ENCODE measurements around the gene IMP3. TPM values are rescaled to one million over a fixed set of nuclear protein-coding genes. Genes with fewer than 3 reads are reported as not detected.
A peak's percentile ranks its signal among the peaks of the same experiment; 100 is the strongest.

Gene IMP3
- total and polyA plus RNA-seq, 9 of the 15 experiments (the other 6 are each of a cell fraction or from before 2014, with no cell fraction given), result 14.5 to 160 (median 74.4) TPM

DNA sequence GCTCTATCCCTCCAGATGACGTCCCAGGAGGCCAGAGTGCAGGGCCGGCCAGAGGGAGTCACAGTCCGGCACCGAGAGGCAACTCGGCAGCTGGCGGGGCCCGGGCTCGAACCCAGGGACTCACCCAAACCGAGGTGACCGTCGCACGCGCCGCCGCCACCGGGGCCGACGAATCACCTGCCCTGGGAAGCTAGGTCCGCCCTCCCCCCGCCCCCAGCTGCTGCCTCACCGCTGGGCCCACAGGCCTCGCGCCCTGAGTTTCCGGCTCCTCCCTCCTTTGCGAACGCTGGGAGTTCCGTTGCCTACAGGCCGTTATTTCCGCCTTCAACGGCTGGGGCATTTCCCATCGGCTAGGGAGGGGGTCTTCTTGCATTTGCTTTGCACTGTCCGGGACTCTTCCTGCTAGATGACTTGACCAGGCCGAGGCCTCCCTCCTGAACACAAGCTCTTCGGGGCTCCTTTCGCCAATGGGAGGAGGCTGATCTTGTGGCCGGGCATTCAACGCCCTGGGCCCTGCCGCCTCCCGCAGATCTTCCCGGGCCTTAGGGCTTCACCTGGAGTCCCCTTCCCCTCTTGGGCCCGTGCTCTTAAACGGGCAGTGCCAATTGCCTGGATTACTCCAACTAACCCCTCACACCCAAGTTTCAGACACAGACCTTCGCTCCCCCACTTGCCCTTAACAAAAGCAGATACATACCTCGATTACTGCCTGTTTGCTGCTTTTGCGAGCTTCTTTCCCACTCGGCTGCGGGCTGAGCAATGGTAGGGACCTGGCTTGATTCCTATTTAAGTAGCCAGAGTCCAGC is 14.3 kb downstream of the IMP3 start, which contains the start of gene SNUPN (continued):
- TF ChIP-seq SAP30 (IDR thresholded peaks at IDR 0.05; ENCODE audit: borderline replicate concordance, insufficient read depth, low read depth, low read length, poor library complexity, severe bottlenecking) (no peak), ZNF165 (CRISPR knock-in tag; IDR thresholded peaks at IDR 0.05; ENCODE audit: borderline replicate concordance) (no peak), L3MBTL2 (IDR thresholded peaks at IDR 0.05) (peak; percentile 79), RERE (CRISPR knock-in tag; IDR thresholded peaks at IDR 0.05; ENCODE audit: borderline replicate concordance) (no peak), ZNF764 (CRISPR knock-in tag; IDR thresholded peaks at IDR 0.05; ENCODE audit: low read depth) (no peak; the same call in 1 of the 2 replicates), RBM14 (IDR thresholded peaks at IDR 0.05; ENCODE audit: borderline replicate concordance, insufficient read depth, low read depth, low read length) (0 out of 2 replicates have a peak, but pooled peaks have one; percentile 18), IRF9 (tag; IDR thresholded peaks at IDR 0.05) (no peak), CTBP1 (IDR thresholded peaks at IDR 0.05; ENCODE audit: borderline replicate concordance) (peak; percentile 73), MEF2A (IDR thresholded peaks at IDR 0.05; ENCODE audit: control insufficient read depth, low read depth, low read length) (no peak), HMG20A (CRISPR knock-in tag; conservative IDR thresholded peaks at IDR 0.05) (no peak)
- TF ChIP-seq, protein P1, sequence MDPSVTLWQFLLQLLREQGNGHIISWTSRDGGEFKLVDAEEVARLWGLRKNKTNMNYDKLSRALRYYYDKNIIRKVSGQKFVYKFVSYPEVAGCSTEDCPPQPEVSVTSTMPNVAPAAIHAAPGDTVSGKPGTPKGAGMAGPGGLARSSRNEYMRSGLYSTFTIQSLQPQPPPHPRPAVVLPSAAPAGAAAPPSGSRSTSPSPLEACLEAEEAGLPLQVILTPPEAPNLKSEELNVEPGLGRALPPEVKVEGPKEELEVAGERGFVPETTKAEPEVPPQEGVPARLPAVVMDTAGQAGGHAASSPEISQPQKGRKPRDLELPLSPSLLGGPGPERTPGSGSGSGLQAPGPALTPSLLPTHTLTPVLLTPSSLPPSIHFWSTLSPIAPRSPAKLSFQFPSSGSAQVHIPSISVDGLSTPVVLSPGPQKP (CRISPR knock-in tag; IDR thresholded peaks at IDR 0.05), result no peak
- TF ChIP-seq, protein P2, sequence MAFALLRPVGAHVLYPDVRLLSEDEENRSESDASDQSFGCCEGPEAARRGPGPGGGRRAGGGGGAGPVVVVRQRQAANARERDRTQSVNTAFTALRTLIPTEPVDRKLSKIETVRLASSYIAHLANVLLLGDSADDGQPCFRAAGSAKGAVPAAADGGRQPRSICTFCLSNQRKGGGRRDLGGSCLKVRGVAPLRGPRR (CRISPR knock-in tag; IDR thresholded peaks at IDR 0.05), result 0 out of 2 replicates have a peak, but pooled peaks have one; percentile 34
- TF ChIP-seq, protein P3, sequence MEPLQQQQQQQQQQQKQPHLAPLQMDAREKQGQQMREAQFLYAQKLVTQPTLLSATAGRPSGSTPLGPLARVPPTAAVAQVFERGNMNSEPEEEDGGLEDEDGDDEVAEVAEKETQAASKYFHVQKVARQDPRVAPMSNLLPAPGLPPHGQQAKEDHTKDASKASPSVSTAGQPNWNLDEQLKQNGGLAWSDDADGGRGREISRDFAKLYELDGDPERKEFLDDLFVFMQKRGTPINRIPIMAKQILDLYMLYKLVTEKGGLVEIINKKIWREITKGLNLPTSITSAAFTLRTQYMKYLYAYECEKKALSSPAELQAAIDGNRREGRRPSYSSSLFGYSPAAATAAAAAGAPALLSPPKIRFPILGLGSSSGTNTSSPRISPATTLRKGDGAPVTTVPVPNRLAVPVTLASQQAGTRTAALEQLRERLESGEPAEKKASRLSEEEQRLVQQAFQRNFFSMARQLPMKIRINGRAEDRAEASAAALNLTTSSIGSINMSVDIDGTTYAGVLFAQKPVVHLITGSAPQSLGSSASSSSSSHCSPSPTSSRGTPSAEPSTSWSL (CRISPR knock-in tag; IDR thresholded peaks at IDR 0.05; ENCODE audit: borderline replicate concordance), result no peak
- TF ChIP-seq, protein P4, sequence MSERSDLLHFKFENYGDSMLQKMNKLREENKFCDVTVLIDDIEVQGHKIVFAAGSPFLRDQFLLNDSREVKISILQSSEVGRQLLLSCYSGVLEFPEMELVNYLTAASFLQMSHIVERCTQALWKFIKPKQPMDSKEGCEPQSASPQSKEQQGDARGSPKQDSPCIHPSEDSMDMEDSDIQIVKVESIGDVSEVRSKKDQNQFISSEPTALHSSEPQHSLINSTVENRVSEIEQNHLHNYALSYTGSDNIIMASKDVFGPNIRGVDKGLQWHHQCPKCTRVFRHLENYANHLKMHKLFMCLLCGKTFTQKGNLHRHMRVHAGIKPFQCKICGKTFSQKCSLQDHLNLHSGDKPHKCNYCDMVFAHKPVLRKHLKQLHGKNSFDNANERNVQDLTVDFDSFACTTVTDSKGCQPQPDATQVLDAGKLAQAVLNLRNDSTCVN (CRISPR knock-in tag; IDR thresholded peaks at IDR 0.05), result 0 out of 2 replicates have a peak, but pooled peaks have one; percentile 24
